HepG2 (cell line): Measurements from ENCODE around the gene RHOT2. TPM values are rescaled to one million over a fixed set of nuclear protein-coding genes. Genes with fewer than 3 reads are reported as not detected.

Source experiments
- ATF7-NPFF ChIP-seq: sonication (generic); formaldehyde crosslinking; IDR thresholded peaks from 2 replicates; pipeline ENCODE4 v1.8.1; 2023; ENCODE audit warnings: mild to moderate bottlenecking, low read depth, missing genetic modification reagents, moderate library complexity
- ETV6 ChIP-seq: sonication (generic); formaldehyde crosslinking; conservative IDR thresholded peaks from 2 replicates; pipeline ENCODE4 v1.4.0; 2020; ENCODE audit warnings: missing genetic modification reagents
- GLMP ChIP-seq: sonication (generic); formaldehyde crosslinking; IDR thresholded peaks from 2 replicates; pipeline ENCODE4 v1.9.0; 2021; ENCODE audit warnings: missing genetic modification reagents, mild to moderate bottlenecking, borderline replicate concordance
- GTF2F1 ChIP-seq: fragments of 150-350 bp; IDR thresholded peaks from 2 replicates; pipeline ENCODE4 v1.6.1; 2014; ENCODE audit warnings: low read length
- HDAC2 ChIP-seq: sonication (generic); formaldehyde crosslinking; IDR thresholded peaks from 2 replicates; pipeline ENCODE4 v1.4.0; 2020; ENCODE audit warnings: missing genetic modification reagents
- HHEX ChIP-seq: IDR thresholded peaks from 2 replicates; pipeline ENCODE4 v1.6.1; 2016; ENCODE audit warnings: control low read depth
- HNF4A ChIP-seq: sonication (generic); formaldehyde crosslinking; IDR thresholded peaks from 2 replicates; pipeline ENCODE4 v1.4.0; 2020; ENCODE audit warnings: missing genetic modification reagents
- ISX ChIP-seq: sonication (generic); formaldehyde crosslinking; conservative IDR thresholded peaks from 2 replicates; pipeline ENCODE4 v1.5.0; 2020; ENCODE audit warnings: missing genetic modification reagents
- KAT7 ChIP-seq: IDR thresholded peaks from 2 replicates; pipeline ENCODE4 v1.6.1; 2018; ENCODE audit warnings: borderline replicate concordance, missing compliant biosample characterization
- MATR3 ChIP-seq: sonication (generic); formaldehyde crosslinking; IDR thresholded peaks from 2 replicates; pipeline ENCODE4 v1.4.0; 2020; ENCODE audit warnings: missing genetic modification reagents
- PBX3 ChIP-seq: sonication (generic); formaldehyde crosslinking; IDR thresholded peaks from 2 replicates; pipeline ENCODE4 v1.8.1; 2023; ENCODE audit warnings: missing genetic modification reagents, inconsistent platforms, borderline replicate concordance
- RAD51 ChIP-seq: fragments of 450-650 bp; IDR thresholded peaks from 2 replicates; pipeline ENCODE4 v1.6.1; 2016; ENCODE audit warnings: borderline replicate concordance
- RARA ChIP-seq: IDR thresholded peaks from 2 replicates; pipeline ENCODE4 v1.6.1; 2016; ENCODE audit warnings: missing genetic modification reagents, missing compliant biosample characterization
- RCOR2 ChIP-seq: IDR thresholded peaks from 2 replicates; pipeline ENCODE4 v1.6.1; 2016; ENCODE audit warnings: missing biosample characterization, missing genetic modification reagents
- SCMH1 ChIP-seq: sonication (generic); formaldehyde crosslinking; IDR thresholded peaks from 2 replicates; pipeline ENCODE4 v1.9.0; 2021; ENCODE audit warnings: missing genetic modification reagents, mild to moderate bottlenecking, borderline replicate concordance
- SYNCRIP ChIP-seq: fragments of 200-400 bp; formaldehyde crosslinking; IDR thresholded peaks from 2 replicates; pipeline ENCODE4 v1.6.1; 2018; ENCODE audit warnings: mild to moderate bottlenecking, low read depth, low read length; ENCODE audit not compliant: insufficient read depth
- TCF12 ChIP-seq, 2 experiments: fragments of 450-650 bp in 1 of 2; sonication (generic) in 1 of 2; formaldehyde crosslinking in 1 of 2; IDR thresholded peaks; 2 replicates each; pipeline versions ENCODE4 v1.6.1 to v1.8.0; 2017 to 2022; ENCODE audit warnings: antibody characterized with exemption in 1 of 2, mild to moderate bottlenecking in 1 of 2, missing genetic modification reagents in 1 of 2, moderate library complexity in 1 of 2
- ZBTB26 ChIP-seq: IDR thresholded peaks from 2 replicates; pipeline ENCODE4 v1.6.1; 2016; ENCODE audit warnings: missing compliant biosample characterization, missing genetic modification reagents, borderline replicate concordance
- ZBTB8A ChIP-seq: sonication (generic); formaldehyde crosslinking; IDR thresholded peaks from 2 replicates; pipeline ENCODE4 v1.4.0; 2020; ENCODE audit warnings: mild to moderate bottlenecking, low read depth, missing genetic modification reagents, borderline replicate concordance
- ZFAT ChIP-seq: sonication (generic); formaldehyde crosslinking; conservative IDR thresholded peaks from 2 replicates; pipeline ENCODE4 v1.8.1; 2023; ENCODE audit warnings: missing genetic modification reagents, inconsistent platforms
- ZFP90 ChIP-seq: sonication (generic); formaldehyde crosslinking; IDR thresholded peaks from 2 replicates; pipeline ENCODE4 v1.8.0; 2022; ENCODE audit warnings: missing genetic modification reagents, mild to moderate bottlenecking, inconsistent platforms, borderline replicate concordance
- ZMAT3 ChIP-seq: sonication (generic); formaldehyde crosslinking; conservative IDR thresholded peaks from 2 replicates; pipeline ENCODE4 v1.7.0; 2021; ENCODE audit warnings: missing genetic modification reagents
- ZNF496 ChIP-seq: sonication (generic); formaldehyde crosslinking; IDR thresholded peaks from 2 replicates; pipeline ENCODE4 v1.8.1; 2023; ENCODE audit warnings: mild to moderate bottlenecking, moderate library complexity, missing genetic modification reagents; ENCODE audit not compliant: insufficient replicate concordance
- ZNF567 ChIP-seq: sonication (generic); formaldehyde crosslinking; IDR thresholded peaks from 2 replicates; pipeline ENCODE4 v1.8.1; 2023; ENCODE audit warnings: mild to moderate bottlenecking, missing genetic modification reagents, borderline replicate concordance
- ZNF709 ChIP-seq: sonication (generic); formaldehyde crosslinking; IDR thresholded peaks from 2 replicates; pipeline ENCODE4 v1.5.0; 2020; ENCODE audit warnings: mild to moderate bottlenecking, missing genetic modification reagents
- polyA plus RNA-seq, 8 experiments: library from polyadenylated mRNA; depleted of rRNA in 3 of 8; stranded (reverse) in 7 of 8; unstranded in 1 of 8; fragments of >200 nt; fragmentation: Illumina TruSeq in 4 of 8; extraction: Trizol in 4 of 8; gene quantifications; 2 replicates each; pipeline versions ENCODE4 v1.2.1 to v1.2.3, GENCODE V29; 2011 to 2016; ENCODE audit warnings: low read depth in 4 of 8, missing spikeins in 1 of 8, mixed read lengths in 1 of 8; ENCODE audit not compliant: insufficient read depth in 1 of 8
- total RNA-seq, 5 experiments: library from RNA; depleted of rRNA; stranded (reverse); fragments of >200 nt; fragmentation: Illumina TruSeq; extraction: Trizol; gene quantifications; 2 replicates each; pipeline ENCODE4 v1.2.3, GENCODE V29; 2016; ENCODE audit warnings: low read depth in 1 of 5

RHOT2 gene
- total and polyA plus RNA-seq, 2 of the 13 experiments (the other 11 are each of a cell fraction or from before 2014, with no cell fraction given): 63.6 to 76.9 TPM

- TF ChIP-seq ZMAT3 (CRISPR knock-in tag): peak; percentile 75; the same call in 1 of the 2 replicates
- no peak for TF ChIP-seq SCMH1 (CRISPR knock-in tag)
- TF ChIP-seq ZBTB26 (CRISPR knock-in tag): no peak
- TF ChIP-seq ZFP90 (CRISPR knock-in tag): peak; percentile 70; the same call in 1 of the 2 replicates
- no peak for TF ChIP-seq SYNCRIP
- peak; percentile 29; the same call in 1 of the 2 replicates for TF ChIP-seq RARA
- TF ChIP-seq ZNF709: peak; percentile 71
- no peak for TF ChIP-seq TCF12 (IDR thresholded peaks at IDR 0.05)
- no peak for TF ChIP-seq TCF12 (CRISPR knock-in tag; IDR thresholded peaks at IDR 0.05)
- TF ChIP-seq GTF2F1: no peak
- TF ChIP-seq MATR3 (CRISPR knock-in tag): no peak
- no peak for TF ChIP-seq GLMP (CRISPR knock-in tag)
- TF ChIP-seq ZNF496 (CRISPR knock-in tag): no peak
- TF ChIP-seq RCOR2 (CRISPR knock-in tag): no peak
- TF ChIP-seq ATF7-NPFF: peak; percentile 84; the same call in 1 of the 2 replicates
- TF ChIP-seq HDAC2 (CRISPR knock-in tag): no peak
- no peak for TF ChIP-seq HHEX (CRISPR knock-in tag)
- peak; percentile 88; the same call in 1 of the 2 replicates for TF ChIP-seq ETV6 (CRISPR knock-in tag)
- no peak for TF ChIP-seq RAD51
- no peak for TF ChIP-seq KAT7 (CRISPR knock-in tag)
- TF ChIP-seq PBX3 (CRISPR knock-in tag): peak; percentile 83; the same call in 1 of the 2 replicates
- no peak for TF ChIP-seq ZFAT
- TF ChIP-seq ZBTB8A (CRISPR knock-in tag): no peak
- no peak for TF ChIP-seq HNF4A (CRISPR knock-in tag)
- TF ChIP-seq ISX (CRISPR knock-in tag): 0 out of 2 replicates have a peak, but pooled peaks have one; percentile 76
- TF ChIP-seq ZNF567 (CRISPR knock-in tag): no peak
Measured at GRCh38 chr16:700684-701584, 33.0 kb downstream of the RHOT2 start (continued).
